HCT116 (cell line): Measurements from ENCODE around the gene C10orf95. TPM values are rescaled to one million over a fixed set of nuclear protein-coding genes. Genes with fewer than 3 reads are reported as not detected.
A peak's percentile ranks its signal among the peaks of the same experiment; 100 is the strongest.

ENCODE experiments used
- ATAC-seq: fragments of 200-7000 bp; cut with Tn5 transposase; 2 replicates; pipeline ENCODE4 v1.9.1; 2020; ENCODE audit warnings: mild to moderate bottlenecking, moderate library complexity
- BruUV-seq: library from RNA; stranded (reverse); fragments of 400-500 nt; replicated peaks from 2 replicates; lab custom pipeline; 2021; lab: Mats Ljungman, UMichigan
- CTCF ChIA-PET: fragments of 300-600 bp; sonication (Branson Sonifier 250); formaldehyde crosslinking; loops from one replicate; lab custom pipeline; 2021; ENCODE audit warnings: antibody characterized with exemption; lab: Charles Lee
- POLR2A ChIA-PET: fragments of 300-600, 350-600 bp; sonication (Branson Sonifier 250); formaldehyde crosslinking; loops from one replicate; lab custom pipeline; 2021; ENCODE audit warnings: antibody characterized with exemption; lab: Charles Lee
- RAD21 ChIA-PET, 2 experiments: fragments of 300-600 bp; sonication (Branson Sonifier 250); formaldehyde crosslinking; loops; one replicate each; lab custom pipeline; 2023; ENCODE audit warnings: low total read pairs in 2 of 2; ENCODE audit not compliant: uncharacterized antibody in 2 of 2, unreplicated experiment in 2 of 2, low non-redundant PET in 1 of 2; lab: Charles Lee
- DNase-seq: peaks from one replicate; pipeline ENCODE4 v3.0.0-alpha.2; 2010; ENCODE audit warnings: low read depth, low spot score
- H2AFZ ChIP-seq: fragments of 200-600 bp; shearing (Covaris generic), sonication (generic); 2 replicates; pipeline ENCODE4 v1.6.1; 2017; ENCODE audit warnings: low read depth, mixed run types, mixed read lengths, antibody characterized with exemption, low read length; ENCODE audit not compliant: poor library complexity, severe bottlenecking
- H3K27ac ChIP-seq: 2 replicates; pipeline ENCODE4 v1.5.1; 2012; ENCODE audit warnings: low read depth, low read length
- H3K27me3 ChIP-seq: fragments of 200-600 bp; sonication (generic); 2 replicates; pipeline ENCODE4 v1.6.1; 2016; ENCODE audit warnings: mixed run types, low read length, mixed read lengths; ENCODE audit not compliant: insufficient read depth
- H3K36me3 ChIP-seq, 2 experiments: fragments of 200-500 bp in 1 of 2; fragments of 200-600 bp in 1 of 2; sonication (Bioruptor generic) in 1 of 2; sonication (generic) in 1 of 2; 2 replicates each; pipeline versions ENCODE4 v1.5.1 to v1.6.1; 2014 to 2016; ENCODE audit warnings: low read length in 2 of 2, inconsistent platforms in 1 of 2, mixed read lengths in 1 of 2, mixed run types in 1 of 2; ENCODE audit not compliant: insufficient read depth in 2 of 2, control insufficient read depth in 1 of 2
- H3K4me1 ChIP-seq, 2 experiments: fragments of 200-600 bp in 1 of 2; sonication (generic) in 1 of 2; 2 replicates each; pipeline versions ENCODE4 v1.5.1 to v1.6.1; 2012 to 2017; ENCODE audit warnings: low read length in 2 of 2, inconsistent platforms in 1 of 2, mild to moderate bottlenecking in 1 of 2, mixed read lengths in 1 of 2, mixed run types in 1 of 2, moderate library complexity in 1 of 2; ENCODE audit not compliant: insufficient read depth in 2 of 2, control insufficient read depth in 1 of 2
- H3K4me2 ChIP-seq: fragments of 200-600 bp; sonication (generic); 2 replicates; pipeline ENCODE4 v1.6.1; 2017; ENCODE audit warnings: mixed run types, low read length, mixed read lengths
- H3K4me3 ChIP-seq, 2 experiments: fragments of 200-600 bp in 1 of 2; sonication (generic) in 1 of 2; replicated peaks in 1 of 2; 2 replicates each; pipeline ENCODE4 v1.5.1; 2011 to 2016; ENCODE audit warnings: low read length in 2 of 2, control low read depth in 1 of 2, low read depth in 1 of 2, mild to moderate bottlenecking in 1 of 2, mixed read lengths in 1 of 2, mixed run types in 1 of 2
- H3K79me2 ChIP-seq: fragments of 200-600 bp; sonication (generic); 2 replicates; pipeline ENCODE4 v1.6.1; 2017; ENCODE audit warnings: mild to moderate bottlenecking, mixed run types, low read length, moderate library complexity, mixed read lengths; ENCODE audit not compliant: insufficient read depth
- H3K9ac ChIP-seq: fragments of 200-600 bp; sonication (generic); 2 replicates; pipeline ENCODE4 v1.6.1; 2016; ENCODE audit warnings: low read length, mixed read lengths
- H3K9me2 ChIP-seq: fragments of 200-600 bp; sonication (generic), shearing (Covaris generic); 2 replicates; pipeline ENCODE4 v1.6.1; 2017; ENCODE audit warnings: mixed run types, mild to moderate bottlenecking, moderate library complexity; ENCODE audit not compliant: insufficient read depth
- H3K9me3 ChIP-seq, 2 experiments: fragments of 200-500 bp in 1 of 2; fragments of 200-600 bp in 1 of 2; sonication (Bioruptor generic) in 1 of 2; sonication (generic) in 1 of 2; 2 replicates each; pipeline ENCODE4 v1.6.1; 2014 to 2017; ENCODE audit warnings: low read length in 2 of 2, mixed read lengths in 2 of 2, inconsistent platforms in 1 of 2, low read depth in 1 of 2, mild to moderate bottlenecking in 1 of 2, mixed run types in 1 of 2, moderate library complexity in 1 of 2; ENCODE audit not compliant: control insufficient read depth in 1 of 2, insufficient read depth in 1 of 2
- H4K20me1 ChIP-seq: fragments of 200-600 bp; sonication (generic), shearing (Covaris generic); 2 replicates; pipeline ENCODE4 v1.6.1; 2017; ENCODE audit warnings: mixed run types, mild to moderate bottlenecking, moderate library complexity; ENCODE audit not compliant: insufficient read depth
- ATF3 ChIP-seq: IDR thresholded peaks from 2 replicates; pipeline ENCODE4 v1.6.1; 2012
- CBX3 ChIP-seq: IDR thresholded peaks from 2 replicates; pipeline ENCODE4 v1.6.1; 2012; ENCODE audit warnings: low read depth
- CEBPB ChIP-seq: IDR thresholded peaks from 2 replicates; pipeline ENCODE4 v1.6.1; 2012; ENCODE audit warnings: low read depth
- CTCF ChIP-seq, 3 experiments: fragments of 200-600 bp in 1 of 3; sonication (generic) in 1 of 3; IDR thresholded peaks in 2 of 3; conservative IDR thresholded peaks in 1 of 3; 2 replicates each; pipeline ENCODE4 v1.5.1; 2012 to 2017; ENCODE audit warnings: low read depth in 2 of 3, low read length in 2 of 3, antibody characterized with exemption in 1 of 3, borderline replicate concordance in 1 of 3, control low read depth in 1 of 3, mild to moderate bottlenecking in 1 of 3, mixed read lengths in 1 of 3, mixed run types in 1 of 3, moderate library complexity in 1 of 3; ENCODE audit not compliant: insufficient read depth in 1 of 3
- EGR1 ChIP-seq: IDR thresholded peaks from 2 replicates; pipeline ENCODE4 v1.6.1; 2012; ENCODE audit warnings: low read depth
- EZH2 ChIP-seq: fragments of 200-600 bp; sonication (generic); IDR thresholded peaks from 2 replicates; pipeline ENCODE4 v1.6.1; 2017; ENCODE audit warnings: antibody characterized with exemption, mixed run types
- EZH2phosphoT487 ChIP-seq: fragments of 200-600 bp; IDR thresholded peaks from 2 replicates; pipeline ENCODE4 v1.6.1; 2018; ENCODE audit warnings: antibody characterized with exemption, borderline replicate concordance
- FOSL1 ChIP-seq: IDR thresholded peaks from 2 replicates; pipeline ENCODE4 v1.6.1; 2012; ENCODE audit warnings: low read depth
- JUND ChIP-seq: IDR thresholded peaks from 2 replicates; pipeline ENCODE4 v1.6.1; 2012
- MAX ChIP-seq: IDR thresholded peaks from 2 replicates; pipeline ENCODE4 v1.6.1; 2012
- POLR2A ChIP-seq: IDR thresholded peaks from 2 replicates; pipeline ENCODE4 v1.7.0; 2011; ENCODE audit warnings: borderline replicate concordance; ENCODE audit not compliant: insufficient read depth, insufficient read length; ENCODE audit errors: extremely low read depth
- POLR2AphosphoS5 ChIP-seq: IDR thresholded peaks from 2 replicates; pipeline ENCODE4 v1.6.1; 2011; ENCODE audit warnings: mild to moderate bottlenecking, low read depth, low read length, moderate library complexity
- RAD21 ChIP-seq: IDR thresholded peaks from 2 replicates; pipeline ENCODE4 v1.6.1; 2012; ENCODE audit warnings: low read depth, mild to moderate bottlenecking
- SP1 ChIP-seq: IDR thresholded peaks from 2 replicates; pipeline ENCODE4 v1.6.1; 2012; ENCODE audit warnings: low read depth
- SRF ChIP-seq: IDR thresholded peaks from 2 replicates; pipeline ENCODE4 v1.6.1; 2012; ENCODE audit warnings: low read depth
- YY1 ChIP-seq: IDR thresholded peaks from 2 replicates; pipeline ENCODE4 v1.6.1; 2011; ENCODE audit warnings: low read length, low read depth, moderate library complexity, mild to moderate bottlenecking; ENCODE audit not compliant: insufficient replicate concordance; ENCODE audit errors: extremely low read depth
- ZBTB33 ChIP-seq: IDR thresholded peaks from 2 replicates; pipeline ENCODE4 v1.6.1; 2011; ENCODE audit warnings: mild to moderate bottlenecking, low read length, moderate library complexity; ENCODE audit not compliant: insufficient replicate concordance; ENCODE audit errors: extremely low read depth
- ZFX ChIP-seq: fragments of 450-650 bp; IDR thresholded peaks from 2 replicates; pipeline ENCODE4 v1.6.1; 2017
- intact Hi-C: fragments of 100-400 bp; cut with micrococcal nuclease; formaldehyde crosslinking; loops from 2 replicates; pipeline ENCODE4 v1.10.0; 2022
- total RNA-seq: library from RNA; stranded (reverse); gene quantifications from one replicate; pipeline ENCODE4 v1.2.1, GENCODE V29; 2021; ENCODE audit not compliant: unreplicated experiment
- TF ChIP-seq, protein P1 (sequence below): IDR thresholded peaks from 2 replicates; pipeline ENCODE4 v1.6.1; 2012; ENCODE audit warnings: low read depth

Gene C10orf95
- total RNA-seq, 1 experiment from 2014 or later: 2.1 TPM

GRCh38 chr10:102422545-102423129 is 28.7 kb downstream of the C10orf95 start:
- H4K20me1 ChIP-seq: no peaks in the 10 kb centered on the region
- H3K9me3 ChIP-seq: no peaks in the 10 kb centered on the region
- no TSS peak for BruUV-seq
- peak overlapping the region; percentile 87 for H3K9ac ChIP-seq
- DNase-seq: peak; percentile 86
- ChIA-PET CTCF (interaction anchor here (0.7 to 4.7 kb wide), 25 partner anchors 9 to 295 kb away, joined by 3 to 98 read pairs (median 4); partner anchors contain the start of genes ACTR1A, CUEDC2, ELOVL3 and GBF1), RAD21 (interaction anchor here (0.7 to 2.2 kb wide), 8 partner anchors 9 to 253 kb away, joined by 3 to 6 read pairs (median 4); partner anchors contain the start of genes CUEDC2 (in 2 of the 2) and C10orf95 (in 1 of the 2)), POLR2A (interaction anchor here (0.9 to 4.2 kb wide), 10 partner anchors 8 to 253 kb away, joined by 3 to 47 read pairs (median 6); partner anchors contain the start of genes C10orf95, CUEDC2 and NFKB2)
- H3K27me3 ChIP-seq: no peaks in the 10 kb centered on the region
- peak; percentile 62 for ATAC-seq
- H3K79me2 ChIP-seq: peaks cover 11% of the 10 kb centered on the region
- no peak overlapping the region for H2AFZ ChIP-seq
- peak overlapping the region; percentile 77 for H3K27ac ChIP-seq
- H3K4me2 ChIP-seq: peak overlapping the region; percentile 93
- H3K4me1 ChIP-seq: peaks cover 15 to 42% of the 10 kb centered on the region in 2 experiments; a peak in 3 of 4 replicates
- H3K9me2 ChIP-seq: no peaks in the 10 kb centered on the region
- H3K4me3 ChIP-seq: peak overlapping the region; percentile 87 to 94
- intact Hi-C loops: loop anchor here (1.0 to 5.0 kb wide), 6 partner anchors 27 to 253 kb away; partner anchors contain the start of genes ACTR1A and SUFU
- peaks cover 0 to 11% of the 10 kb centered on the region in 2 experiments; a peak in 1 of 4 replicates for H3K36me3 ChIP-seq
- TF ChIP-seq SP1: no peak
- TF ChIP-seq YY1: peak; percentile 86
- TF ChIP-seq CTCF (IDR thresholded peaks at IDR 0.05 in 2 of 3, conservative IDR thresholded peaks at IDR 0.05 in 1 of 3; ENCODE audit: borderline replicate concordance in 1 of 3, insufficient read depth in 1 of 3, low read depth in 2 of 3, low read length in 2 of 3): peak in 2 of 3 experiments; percentile 95 to 96; a peak in 4 of 6 replicates
- TF ChIP-seq EGR1: no peak
- peak; percentile 81 for TF ChIP-seq POLR2AphosphoS5
- peak; percentile 59 for TF ChIP-seq ZFX
- TF ChIP-seq CBX3: no peak
- TF ChIP-seq ATF3: no peak
- no peak for TF ChIP-seq EZH2
- no peak for TF ChIP-seq EZH2phosphoT487
- no peak for TF ChIP-seq MAX
- TF ChIP-seq SRF: no peak
- TF ChIP-seq POLR2A: no peak
- no peak for TF ChIP-seq CEBPB
- no peak for TF ChIP-seq ZBTB33
- TF ChIP-seq, protein P1, sequence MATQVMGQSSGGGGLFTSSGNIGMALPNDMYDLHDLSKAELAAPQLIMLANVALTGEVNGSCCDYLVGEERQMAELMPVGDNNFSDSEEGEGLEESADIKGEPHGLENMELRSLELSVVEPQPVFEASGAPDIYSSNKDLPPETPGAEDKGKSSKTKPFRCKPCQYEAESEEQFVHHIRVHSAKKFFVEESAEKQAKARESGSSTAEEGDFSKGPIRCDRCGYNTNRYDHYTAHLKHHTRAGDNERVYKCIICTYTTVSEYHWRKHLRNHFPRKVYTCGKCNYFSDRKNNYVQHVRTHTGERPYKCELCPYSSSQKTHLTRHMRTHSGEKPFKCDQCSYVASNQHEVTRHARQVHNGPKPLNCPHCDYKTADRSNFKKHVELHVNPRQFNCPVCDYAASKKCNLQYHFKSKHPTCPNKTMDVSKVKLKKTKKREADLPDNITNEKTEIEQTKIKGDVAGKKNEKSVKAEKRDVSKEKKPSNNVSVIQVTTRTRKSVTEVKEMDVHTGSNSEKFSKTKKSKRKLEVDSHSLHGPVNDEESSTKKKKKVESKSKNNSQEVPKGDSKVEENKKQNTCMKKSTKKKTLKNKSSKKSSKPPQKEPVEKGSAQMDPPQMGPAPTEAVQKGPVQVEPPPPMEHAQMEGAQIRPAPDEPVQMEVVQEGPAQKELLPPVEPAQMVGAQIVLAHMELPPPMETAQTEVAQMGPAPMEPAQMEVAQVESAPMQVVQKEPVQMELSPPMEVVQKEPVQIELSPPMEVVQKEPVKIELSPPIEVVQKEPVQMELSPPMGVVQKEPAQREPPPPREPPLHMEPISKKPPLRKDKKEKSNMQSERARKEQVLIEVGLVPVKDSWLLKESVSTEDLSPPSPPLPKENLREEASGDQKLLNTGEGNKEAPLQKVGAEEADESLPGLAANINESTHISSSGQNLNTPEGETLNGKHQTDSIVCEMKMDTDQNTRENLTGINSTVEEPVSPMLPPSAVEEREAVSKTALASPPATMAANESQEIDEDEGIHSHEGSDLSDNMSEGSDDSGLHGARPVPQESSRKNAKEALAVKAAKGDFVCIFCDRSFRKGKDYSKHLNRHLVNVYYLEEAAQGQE: no peak
- TF ChIP-seq RAD21: no peak
- TF ChIP-seq JUND: no peak
- no peak for TF ChIP-seq FOSL1
